Activated B cell treated with CpG ODN at 0.5 μM for 24 hours (primary cell): ENCODE measurements around the gene HOXC12. TPM values are rescaled to one million over a fixed set of nuclear protein-coding genes. Genes with fewer than 3 reads are reported as not detected.

Experiments
- ATAC-seq: fragments of 200-7000 bp; cut with Tn5 transposase; one replicate; pipeline ENCODE4 v1.10.0; 2021; ENCODE audit warnings: low read depth, mild to moderate bottlenecking, moderate library complexity
- CTCF ChIA-PET: fragments of 350-600 bp; sonication (Branson Sonifier 250); formaldehyde crosslinking; loops from one replicate; lab custom pipeline; 2021; ENCODE audit warnings: antibody characterized with exemption; lab: Charles Lee
- POLR2A ChIA-PET: fragments of 350-600 bp; sonication (Branson Sonifier 250); formaldehyde crosslinking; loops from one replicate; lab custom pipeline; 2021; ENCODE audit warnings: antibody characterized with exemption; lab: Charles Lee
- DNase-seq: peaks from one replicate; pipeline ENCODE4 v3.0.0; 2022
- H3K27ac Mint-ChIP-seq: one replicate; pipeline ENCODE4 v1.8.0; 2020; ENCODE audit warnings: mixed read lengths
- H3K27me3 Mint-ChIP-seq: one replicate; pipeline ENCODE4 v1.8.0; 2021; ENCODE audit warnings: mixed read lengths
- H3K36me3 Mint-ChIP-seq: one replicate; pipeline ENCODE4 v1.8.0; 2021; ENCODE audit warnings: low read depth, mixed read lengths
- H3K4me1 Mint-ChIP-seq: one replicate; pipeline ENCODE4 v1.8.0; 2021; ENCODE audit warnings: mixed read lengths
- H3K4me3 Mint-ChIP-seq: one replicate; pipeline ENCODE4 v1.8.0; 2020; ENCODE audit warnings: mild to moderate bottlenecking, mixed read lengths
- H3K9me3 Mint-ChIP-seq: one replicate; pipeline ENCODE4 v1.8.0; 2020; ENCODE audit warnings: mixed read lengths
- intact Hi-C: fragments of 100-400 bp; cut with micrococcal nuclease; formaldehyde crosslinking; loops from one replicate; pipeline ENCODE4 v1.15.1; 2024
- total RNA-seq: library from RNA; stranded (reverse); gene quantifications from 2 replicates; pipeline ENCODE4 v1.2.3, GENCODE V29; 2022
- TF ChIP-seq, protein P1 (sequence below): fragments of 200-600 bp; IDR thresholded peaks from one replicate; pipeline ENCODE4 v1.8.0; 2022; ENCODE audit warnings: antibody characterized with exemption, mild to moderate bottlenecking

Gene HOXC12
- total RNA-seq, 1 donor from 2014 or later: not detected

GRCh38 chr12:53953831-53954693 is 641 bp upstream of the HOXC12 start:
- H3K27ac Mint-ChIP-seq: no peak overlapping the region
- peaks cover 13% of the 10 kb centered on the region for H3K4me1 Mint-ChIP-seq
- no peaks in the 10 kb centered on the region for H3K9me3 Mint-ChIP-seq
- peaks cover 69% of the 10 kb centered on the region for H3K27me3 Mint-ChIP-seq
- ChIA-PET POLR2A (no interaction called here), CTCF (interaction anchor here (0.7 to 1.1 kb wide), 3 partner anchors 77 to 79 kb away, joined by 3 to 4 read pairs (median 3); partner anchors contain the start of gene HOXC5)
- intact Hi-C loops: loop anchor here (5.0 kb wide), 2 partner anchors 43 to 98 kb away; partner anchors contain the start of gene HOXC4
- no peaks in the 10 kb centered on the region for H3K36me3 Mint-ChIP-seq
- DNase-seq (no peak), ATAC-seq (no peak)
- TF ChIP-seq, protein P1, sequence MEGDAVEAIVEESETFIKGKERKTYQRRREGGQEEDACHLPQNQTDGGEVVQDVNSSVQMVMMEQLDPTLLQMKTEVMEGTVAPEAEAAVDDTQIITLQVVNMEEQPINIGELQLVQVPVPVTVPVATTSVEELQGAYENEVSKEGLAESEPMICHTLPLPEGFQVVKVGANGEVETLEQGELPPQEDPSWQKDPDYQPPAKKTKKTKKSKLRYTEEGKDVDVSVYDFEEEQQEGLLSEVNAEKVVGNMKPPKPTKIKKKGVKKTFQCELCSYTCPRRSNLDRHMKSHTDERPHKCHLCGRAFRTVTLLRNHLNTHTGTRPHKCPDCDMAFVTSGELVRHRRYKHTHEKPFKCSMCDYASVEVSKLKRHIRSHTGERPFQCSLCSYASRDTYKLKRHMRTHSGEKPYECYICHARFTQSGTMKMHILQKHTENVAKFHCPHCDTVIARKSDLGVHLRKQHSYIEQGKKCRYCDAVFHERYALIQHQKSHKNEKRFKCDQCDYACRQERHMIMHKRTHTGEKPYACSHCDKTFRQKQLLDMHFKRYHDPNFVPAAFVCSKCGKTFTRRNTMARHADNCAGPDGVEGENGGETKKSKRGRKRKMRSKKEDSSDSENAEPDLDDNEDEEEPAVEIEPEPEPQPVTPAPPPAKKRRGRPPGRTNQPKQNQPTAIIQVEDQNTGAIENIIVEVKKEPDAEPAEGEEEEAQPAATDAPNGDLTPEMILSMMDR: no peak
- no peak overlapping the region for H3K4me3 Mint-ChIP-seq

- H3K27me3 Mint-ChIP-seq: peaks cover 77% of the 10 kb centered on the region
- POLR2A ChIA-PET: no interaction called here
- no peak overlapping the region for H3K27ac Mint-ChIP-seq
- H3K4me1 Mint-ChIP-seq: peaks cover 13% of the 10 kb centered on the region
- CTCF ChIA-PET: no interaction called here
- H3K36me3 Mint-ChIP-seq: no peaks in the 10 kb centered on the region
- no peak overlapping the region for H3K4me3 Mint-ChIP-seq
- DNase-seq: no peak
- peaks cover 4% of the 10 kb centered on the region for H3K9me3 Mint-ChIP-seq
- intact Hi-C loops: no loop called here
- ATAC-seq: no peak
- TF ChIP-seq, protein P1: no peak
Observed at GRCh38 chr12:53955036-53955775, 503 bp downstream of the HOXC12 start.

- Mint-ChIP-seq H3K27me3 (peaks cover 78% of the 10 kb centered on the region), H3K4me1 (peaks cover 13% of the 10 kb centered on the region), H3K36me3 (no peaks in the 10 kb centered on the region), H3K27ac (no peak overlapping the region), H3K9me3 (peaks cover 6% of the 10 kb centered on the region), H3K4me3 (no peak overlapping the region)
- intact Hi-C loops: no loop called here
- no peak for ATAC-seq
- CTCF ChIA-PET: no interaction called here
- TF ChIP-seq, protein P1: no peak
- no peak for DNase-seq
- POLR2A ChIA-PET: no interaction called here
Observed at GRCh38 chr12:53955776-53956250, 1.1 kb downstream of the HOXC12 start.

- TF ChIP-seq, protein P1: no peak
- intact Hi-C loops: no loop called here
- DNase-seq (no peak), ATAC-seq (no peak)
- POLR2A ChIA-PET: no interaction called here
- H3K36me3 Mint-ChIP-seq: no peaks in the 10 kb centered on the region
- peaks cover 9% of the 10 kb centered on the region for H3K4me1 Mint-ChIP-seq
- H3K4me3 Mint-ChIP-seq: no peak overlapping the region
- H3K27ac Mint-ChIP-seq: no peak overlapping the region
- H3K9me3 Mint-ChIP-seq: peaks cover 6% of the 10 kb centered on the region
- CTCF ChIA-PET: no interaction called here
- peaks cover 74% of the 10 kb centered on the region for H3K27me3 Mint-ChIP-seq
Observed at GRCh38 chr12:53956251-53956887, 1.7 kb downstream of the HOXC12 start.
